ENCODE measurements around the gene CCNI.
"Not testable (repeated sequence)": the region's sequence is repeated elsewhere in the genome, so short reads cannot be mapped to it uniquely, and the experiment has no call there.

The CCNI gene

GRCh38 chr4:77075869-77076799, at the start of gene CCNI:
Gene CCNI (minus strand): TSS chr4:77075989. CDS start chr4:77066362, 9,627 bp downstream.
- DNase-seq: peak; percentile 98

GRCh38 chr4:77124576-77124975, 48.8 kb upstream of the CCNI start:
- no peak for DNase-seq

- no peak for DNase-seq
Measured at GRCh38 chr4:77123411-77123810, 47.6 kb upstream of the CCNI start.

- DNase-seq: no peak
Measured at GRCh38 chr4:77122656-77123055, 46.9 kb upstream of the CCNI start.

GRCh38 chr4:77121736-77122240, 46.0 kb upstream of the CCNI start:
- DNase-seq: no peak

GRCh38 chr4:77120886-77121508, 45.2 kb upstream of the CCNI start:
- peak; percentile 33 for DNase-seq

- DNase-seq: peak; percentile 24
Measured at GRCh38 chr4:77117721-77118120, 41.9 kb upstream of the CCNI start.

GRCh38 chr4:77113069-77113468, 37.3 kb upstream of the CCNI start:
- DNase-seq: no peak

GRCh38 chr4:77110730-77111129, 34.9 kb upstream of the CCNI start:
- no peak for DNase-seq

GRCh38 chr4:77104791-77105540, 29.2 kb upstream of the CCNI start:
- DNase-seq: peak; percentile 81

- DNase-seq: no peak
Measured at GRCh38 chr4:77104388-77104787, 28.6 kb upstream of the CCNI start.

- DNase-seq: peak; percentile 67
Measured at GRCh38 chr4:77100234-77100633, 24.4 kb upstream of the CCNI start.

GRCh38 chr4:77097611-77098010, 21.8 kb upstream of the CCNI start:
- DNase-seq: no peak

- DNase-seq: peak; percentile 92
Measured at GRCh38 chr4:77095101-77095821, 19.5 kb upstream of the CCNI start.

- no peak for DNase-seq
Measured at GRCh38 chr4:77094496-77094895, 18.7 kb upstream of the CCNI start.

- DNase-seq: no peak
Measured at GRCh38 chr4:77093401-77093800, 17.6 kb upstream of the CCNI start.

GRCh38 chr4:77092975-77093374, 17.2 kb upstream of the CCNI start:
- DNase-seq: peak; percentile 83

- DNase-seq: no peak
Measured at GRCh38 chr4:77089866-77090265, 14.1 kb upstream of the CCNI start.

GRCh38 chr4:77087027-77087426, 11.2 kb upstream of the CCNI start:
- DNase-seq: not testable (repeated sequence)

GRCh38 chr4:77084019-77084639, 8.3 kb upstream of the CCNI start:
- peak; percentile 76 for DNase-seq

GRCh38 chr4:77082886-77083608, 7.3 kb upstream of the CCNI start:
- no peak for DNase-seq
